BLaER1 (cell line): Measurements from ENCODE around the gene SPTBN4.
"Not testable (repeated sequence)": the region's sequence is repeated elsewhere in the genome, so short reads cannot be mapped to it uniquely, and the experiment has no call there.

ENCODE experiments used
- H3K27ac ChIP-seq: shearing (Covaris generic); formaldehyde crosslinking; 2 replicates; pipeline ENCODE4 v1.8.1; 2022
- H3K27me3 ChIP-seq: shearing (Covaris generic); formaldehyde crosslinking; 2 replicates; pipeline ENCODE4 v1.8.1; 2022
- H3K36me3 ChIP-seq: shearing (Covaris generic); formaldehyde crosslinking; 2 replicates; pipeline ENCODE4 v1.8.1; 2022
- H3K4me1 ChIP-seq: shearing (Covaris generic); formaldehyde crosslinking; 2 replicates; pipeline ENCODE4 v1.8.1; 2022
- H3K4me2 ChIP-seq: shearing (Covaris generic); formaldehyde crosslinking; 2 replicates; pipeline ENCODE4 v1.8.1; 2022
- H3K4me3 ChIP-seq: shearing (Covaris generic); formaldehyde crosslinking; 2 replicates; pipeline ENCODE4 v1.8.1; 2022
- H3K9ac ChIP-seq: shearing (Covaris generic); formaldehyde crosslinking; 2 replicates; pipeline ENCODE4 v1.8.1; 2022
- H3K9me3 ChIP-seq: shearing (Covaris generic); formaldehyde crosslinking; 2 replicates; pipeline ENCODE4 v1.8.1; 2022
- H4K20me1 ChIP-seq: shearing (Covaris generic); formaldehyde crosslinking; 2 replicates; pipeline ENCODE4 v1.8.1; 2022
- Cebpa-rat ChIP-seq: shearing (Covaris generic); IDR thresholded peaks from 2 replicates; pipeline ENCODE4 v1.8.1; 2022

The SPTBN4 gene

DNA sequence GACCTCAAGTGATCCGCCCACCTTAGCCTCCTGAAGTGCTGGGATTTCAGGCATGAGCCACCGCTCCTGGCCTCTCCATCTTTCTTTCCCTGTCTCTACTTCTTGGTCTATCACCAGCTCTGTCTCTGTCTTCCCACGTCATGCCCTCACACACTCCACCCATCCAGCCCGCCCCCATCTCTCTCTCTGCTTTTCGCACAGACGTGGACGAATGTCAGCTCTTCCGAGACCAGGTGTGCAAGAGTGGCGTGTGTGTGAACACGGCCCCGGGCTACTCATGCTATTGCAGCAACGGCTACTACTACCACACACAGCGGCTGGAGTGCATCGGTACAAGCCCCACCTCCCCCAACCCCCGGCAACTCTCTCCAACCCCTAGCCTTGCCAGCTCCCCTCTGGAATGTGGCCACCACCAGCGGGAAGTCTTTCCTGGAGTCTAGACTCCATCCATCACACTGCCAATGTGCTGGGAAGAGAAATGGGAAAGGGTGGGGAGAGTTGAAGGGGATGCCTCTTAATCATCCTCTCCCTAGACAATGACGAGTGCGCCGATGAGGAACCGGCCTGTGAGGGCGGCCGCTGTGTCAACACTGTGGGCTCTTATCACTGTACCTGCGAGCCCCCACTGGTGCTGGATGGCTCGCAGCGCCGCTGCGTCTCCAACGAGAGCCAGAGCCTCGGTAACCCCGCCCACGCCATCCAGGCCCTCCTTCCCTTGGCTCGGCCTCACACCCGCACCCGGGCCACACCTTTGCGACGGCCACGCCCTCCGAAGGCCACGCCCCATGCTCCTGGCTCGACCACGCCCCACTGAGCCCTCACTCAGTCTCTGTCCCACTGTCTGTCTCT is 156.8 kb downstream of the SPTBN4 start:
- H3K27me3 ChIP-seq, result no peaks in the 10 kb centered on the region
- 0 out of 2 replicates have a peak, but pooled peaks cover 15% of the 10 kb centered on the region for H4K20me1 ChIP-seq
- H3K4me2 ChIP-seq, result no peak overlapping the region
- no peak overlapping the region for H3K27ac ChIP-seq
- no peaks in the 10 kb centered on the region for H3K9me3 ChIP-seq
- no peak overlapping the region for H3K4me3 ChIP-seq
- no peak for TF ChIP-seq Cebpa-rat
- H3K9ac ChIP-seq, result no peak overlapping the region
- no peaks in the 10 kb centered on the region for H3K4me1 ChIP-seq
- peaks cover 99% of the 10 kb centered on the region for H3K36me3 ChIP-seq

DNA sequence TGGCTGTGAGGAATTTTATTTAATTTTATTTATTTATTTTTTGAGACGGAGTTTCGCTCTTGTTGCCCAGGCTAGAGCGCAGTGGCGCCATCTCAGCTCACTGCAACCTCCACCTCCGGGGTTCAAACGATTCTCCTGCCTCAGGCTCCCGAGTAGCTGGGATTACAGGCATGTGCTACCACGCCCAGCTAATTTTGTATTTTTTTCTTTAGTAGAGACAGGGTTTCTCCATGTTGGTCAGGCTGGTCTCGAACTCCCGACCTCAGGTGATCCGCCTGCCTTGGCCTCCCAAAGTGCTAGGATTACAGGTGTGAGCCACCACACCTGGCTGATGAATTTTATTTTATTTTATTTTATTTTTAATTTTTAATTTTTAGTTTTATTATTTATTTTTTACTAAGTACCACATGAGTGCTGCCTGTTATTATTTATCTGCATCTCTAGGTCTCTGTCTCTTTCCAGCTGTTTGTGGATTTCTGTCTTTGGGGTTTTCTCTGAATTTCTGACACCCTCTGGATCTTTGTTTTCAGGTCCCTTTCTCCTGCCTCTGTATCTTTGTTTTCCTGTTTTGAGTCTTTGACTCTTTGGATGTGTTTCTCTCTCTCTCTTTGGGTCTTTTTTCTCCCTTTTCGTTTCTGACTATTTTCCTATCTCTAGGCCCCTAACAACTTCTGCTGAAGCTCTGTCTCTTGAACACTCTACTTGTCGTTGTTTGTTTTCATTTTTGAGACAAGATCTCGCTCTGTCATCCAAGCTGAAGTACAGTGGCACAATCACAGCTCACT is 157.8 kb downstream of the SPTBN4 start:
- not testable (repeated sequence) for H3K9ac ChIP-seq, H3K27me3 ChIP-seq, H3K27ac ChIP-seq, H3K9me3 ChIP-seq, H3K4me1 ChIP-seq, H3K4me3 ChIP-seq, H3K4me2 ChIP-seq
- peaks cover 99% of the 10 kb centered on the region for H3K36me3 ChIP-seq
- H4K20me1 ChIP-seq, result 0 out of 2 replicates have a peak, but pooled peaks cover 15% of the 10 kb centered on the region

DNA sequence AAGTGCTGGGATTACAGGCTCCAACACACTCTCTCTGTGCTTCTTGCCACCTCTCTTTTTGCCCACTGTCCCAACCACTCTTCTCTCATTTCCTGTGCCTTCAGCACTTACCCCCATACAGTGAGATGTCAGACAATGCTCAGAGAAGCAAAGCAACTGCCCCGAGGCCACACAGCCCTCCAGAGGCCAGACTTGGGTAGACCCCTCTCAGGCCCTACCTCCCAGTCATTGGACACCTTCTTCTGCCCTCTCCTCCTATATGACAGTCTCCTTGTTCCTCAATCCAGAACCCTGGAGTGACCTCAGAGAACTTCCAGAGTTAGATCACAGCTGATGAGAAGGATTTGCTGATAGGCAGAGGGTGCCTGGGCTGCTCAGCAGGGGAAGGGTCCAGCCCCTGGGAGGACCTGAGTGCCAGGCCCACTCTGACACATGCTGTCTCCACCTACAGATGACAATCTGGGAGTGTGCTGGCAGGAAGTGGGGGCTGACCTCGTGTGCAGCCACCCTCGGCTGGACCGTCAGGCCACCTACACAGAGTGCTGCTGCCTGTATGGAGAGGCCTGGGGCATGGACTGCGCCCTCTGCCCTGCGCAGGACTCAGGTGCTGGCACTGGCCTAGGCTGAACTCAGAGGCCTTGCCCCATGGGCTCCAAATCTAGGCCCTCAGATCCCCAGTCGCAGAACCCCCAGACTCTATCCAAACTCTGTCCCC is 158.8 kb downstream of the SPTBN4 start:
- H3K9ac ChIP-seq, result no peak overlapping the region
- no peak for TF ChIP-seq Cebpa-rat
- 0 out of 2 replicates have a peak, but pooled peaks cover 15% of the 10 kb centered on the region for H4K20me1 ChIP-seq
- H3K36me3 ChIP-seq, result peaks cover 99% of the 10 kb centered on the region
- no peaks in the 10 kb centered on the region for H3K27me3 ChIP-seq
- H3K27ac ChIP-seq, result no peak overlapping the region
- H3K9me3 ChIP-seq, result no peaks in the 10 kb centered on the region
- H3K4me2 ChIP-seq, result no peak overlapping the region
- no peaks in the 10 kb centered on the region for H3K4me1 ChIP-seq
- no peak overlapping the region for H3K4me3 ChIP-seq
